Common myeloid progenitor, CD34-positive (primary cell): ENCODE data around the gene DNAJB5. TPM values are rescaled to one million over a fixed set of nuclear protein-coding genes. Genes with fewer than 3 reads are reported as not detected.
A peak's percentile ranks its signal among the peaks of the same experiment; 100 is the strongest.
"Not testable (repeated sequence)": the region's sequence is repeated elsewhere in the genome, so short reads cannot be mapped to it uniquely, and the experiment has no call there.

ENCODE experiments used
- CTCF ChIA-PET: fragments of 350-600 bp; sonication (Branson Sonifier 250); formaldehyde crosslinking; loops from one replicate; lab custom pipeline; 2021; ENCODE audit warnings: antibody characterized with exemption; lab: Charles Lee
- POLR2A ChIA-PET: fragments of 350-600 bp; sonication (Branson Sonifier 250); formaldehyde crosslinking; loops from one replicate; lab custom pipeline; 2021; ENCODE audit warnings: antibody characterized with exemption; lab: Charles Lee
- DNase-seq, 3 donors: peaks; one replicate each; pipeline versions ENCODE4 v3.0.0 to v3.0.0-alpha.2; 2013
- H3K27ac ChIP-seq, 2 experiments: 1 replicate in 1 of 2; 2 replicates in 1 of 2; pipeline ENCODE4 v1.7.0; 2013; ENCODE audit warnings: inconsistent platforms in 2 of 2, low read length in 2 of 2, mild to moderate bottlenecking in 2 of 2, low read depth in 1 of 2, moderate library complexity in 1 of 2; ENCODE audit not compliant: severe bottlenecking in 2 of 2, insufficient read depth in 1 of 2, poor library complexity in 1 of 2
- H3K27me3 ChIP-seq, 5 experiments: replicated peaks in 2 of 5; 1 replicate in 3 of 5; 2 replicates in 2 of 5; pipeline versions ENCODE4 v1.6.1 to v1.7.0; 2013; ENCODE audit warnings: low read length in 4 of 5, mild to moderate bottlenecking in 2 of 5, moderate library complexity in 2 of 5, inconsistent platforms in 1 of 5; ENCODE audit not compliant: insufficient read depth in 5 of 5, control insufficient read depth in 4 of 5
- H3K36me3 ChIP-seq, 4 experiments: 1 replicate in 2 of 4; 2 replicates in 2 of 4; pipeline versions ENCODE4 v1.6.1 to v1.7.0; 2013; ENCODE audit warnings: low read length in 3 of 4, control low read depth in 1 of 4, mild to moderate bottlenecking in 1 of 4; ENCODE audit not compliant: control insufficient read depth in 4 of 4, insufficient read depth in 4 of 4
- H3K4me1 ChIP-seq, 4 experiments: 1 replicate in 3 of 4; 2 replicates in 1 of 4; pipeline versions ENCODE4 v1.6.1 to v1.7.1; 2013; ENCODE audit warnings: low read length in 3 of 4, mild to moderate bottlenecking in 3 of 4, control low read depth in 1 of 4, inconsistent platforms in 1 of 4, moderate library complexity in 1 of 4; ENCODE audit not compliant: control insufficient read depth in 4 of 4, insufficient read depth in 4 of 4; ENCODE audit errors: control extremely low read depth in 1 of 4
- H3K4me3 ChIP-seq, 7 experiments: 1 replicate in 4 of 7; 2 replicates in 3 of 7; pipeline versions ENCODE4 v1.5.1 to v1.7.0; 2013; ENCODE audit warnings: mild to moderate bottlenecking in 7 of 7, low read length in 6 of 7, moderate library complexity in 6 of 7, inconsistent platforms in 2 of 7, low read depth in 2 of 7, control low read depth in 1 of 7; ENCODE audit not compliant: insufficient read depth in 4 of 7, control insufficient read depth in 1 of 7; ENCODE audit errors: extremely low read depth in 1 of 7
- H3K9me3 ChIP-seq, 5 experiments: 1 replicate in 4 of 5; 2 replicates in 1 of 5; pipeline versions ENCODE4 v1.6.1 to v1.7.1; 2013; ENCODE audit warnings: low read length in 4 of 5, mild to moderate bottlenecking in 2 of 5, inconsistent platforms in 1 of 5, low read depth in 1 of 5, moderate library complexity in 1 of 5; ENCODE audit not compliant: control insufficient read depth in 4 of 5, insufficient read depth in 2 of 5; ENCODE audit errors: control extremely low read depth in 1 of 5
- WGBS: methylation state at CpG from one replicate; pipeline ENCODE4 v1.1.5; 2013; ENCODE audit not compliant: insufficient coverage; 5-methylcytosine and 5-hydroxymethylcytosine counted together
- polyA plus RNA-seq: library from polyadenylated mRNA; unstranded; fragments of 120-200 nt; gene quantifications from one replicate; pipeline ENCODE4 v1.2.1, GENCODE V29; 2013

The DNAJB5 gene
- polyA plus RNA-seq: 1.7 TPM

GRCh38 chr9:34989003-34989945 lies at the start of gene DNAJB5:
Gene DNAJB5, plus strand, starts transcription at chr9:34989745. Its CDS starts 886 bp downstream, at chr9:34990631.
- peaks cover 12 to 50% (median 34%) of the 10 kb centered on the region in 4 experiments for H3K4me1 ChIP-seq
- POLR2A ChIA-PET: interaction anchor here (0.7 kb wide), 1 partner anchor 62 kb away, joined by 3 read pairs; no protein-coding TSS in a partner anchor
- no peaks in the 10 kb centered on the region for H3K36me3 ChIP-seq
- no peaks in the 10 kb centered on the region for H3K9me3 ChIP-seq
- H3K4me3 ChIP-seq: peak within 1 kb of the TSS; percentile 42 to 91 (median 78)
- peak; percentile 99 for DNase-seq
- peaks cover 0 to 11% (median 3%) of the 10 kb centered on the region in 5 experiments for H3K27me3 ChIP-seq
- WGBS: 0% methylated on average over 62 of the region's 65 CpGs
- peak within 1 kb of the TSS in 1 of 2 experiments; percentile 74 for H3K27ac ChIP-seq
- CTCF ChIA-PET: interaction anchor here (1.0 to 2.7 kb wide), 3 partner anchors 19 to 90 kb away, joined by 3 to 13 read pairs (median 11); no protein-coding TSS in a partner anchor

DNA sequence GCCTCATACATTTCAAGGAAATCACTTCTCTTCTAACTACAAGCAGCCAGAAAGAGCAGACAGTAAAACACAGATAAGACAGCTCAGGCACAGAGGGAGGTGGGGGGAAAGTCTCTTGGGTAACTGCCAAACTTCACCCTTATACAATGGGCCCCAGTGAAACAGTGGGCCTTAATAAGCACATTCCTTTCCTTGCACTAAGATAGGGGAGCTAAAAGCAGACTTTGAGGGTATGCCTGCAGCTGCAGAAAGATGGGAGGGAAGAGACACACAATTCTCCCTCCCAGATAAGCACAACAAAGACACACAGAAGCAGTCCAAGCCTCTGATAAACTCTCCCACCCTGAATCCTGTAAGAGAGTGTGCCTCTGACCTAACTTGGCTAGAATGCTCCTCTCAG lies 49.6 kb upstream of the DNAJB5 start:
- H3K9me3 ChIP-seq, H3K4me3 ChIP-seq, H3K36me3 ChIP-seq, H3K4me1 ChIP-seq, H3K27me3 ChIP-seq, POLR2A ChIA-PET, H3K27ac ChIP-seq, DNase-seq: not testable (repeated sequence)
- CTCF ChIA-PET: interaction anchor here (1.1 kb wide), 1 partner anchor 9 kb away, joined by 3 read pairs; no protein-coding TSS in a partner anchor

- ChIA-PET POLR2A (interaction anchor here (0.6 kb wide), 1 partner anchor 19 kb away, joined by 3 read pairs; no protein-coding TSS in a partner anchor), CTCF (interaction anchor here (1.1 to 1.2 kb wide), 2 partner anchors 13 to 20 kb away, joined by 3 read pairs; no protein-coding TSS in a partner anchor)
- Histone ChIP-seq H3K27ac (no peak overlapping the region), H3K27me3 (peaks cover 0 to 18% (median 15%) of the 10 kb centered on the region in 5 experiments), H3K36me3 (no peaks in the 10 kb centered on the region), H3K4me3 (no peak overlapping the region), H3K4me1 (no peaks in the 10 kb centered on the region), H3K9me3 (peaks cover 0 to 4% (median 3%) of the 10 kb centered on the region in 5 experiments)
- no peak for DNase-seq
- WGBS: no CpG with 5 or more reads among the region's 2 CpGs
Measured at GRCh38 chr9:34948451-34948850, 41.1 kb upstream of the DNAJB5 start.

DNA sequence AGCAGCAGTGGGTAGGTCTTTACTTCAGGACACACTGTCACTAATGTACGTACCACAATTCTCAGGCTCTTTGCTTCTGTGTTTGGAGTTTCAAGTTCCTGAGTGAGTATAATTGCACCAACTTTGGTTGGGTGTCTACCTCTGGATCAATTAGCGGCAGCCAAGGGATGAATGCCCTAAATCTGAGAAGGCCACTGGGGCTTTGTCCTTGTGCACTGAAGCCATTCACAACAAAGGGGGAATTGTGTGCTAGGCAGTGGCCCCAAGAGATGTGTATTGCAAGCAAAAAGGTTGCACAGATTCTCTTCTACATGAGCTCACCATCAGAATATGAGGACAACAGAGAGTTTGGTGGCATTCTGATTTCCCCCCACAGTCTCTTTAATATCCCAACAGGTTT lies 35.3 kb upstream of the DNAJB5 start:
- no peak overlapping the region for H3K27ac ChIP-seq
- CTCF ChIA-PET: no interaction called here
- H3K9me3 ChIP-seq: peaks cover 0 to 4% (median 3%) of the 10 kb centered on the region in 5 experiments
- H3K27me3 ChIP-seq: peaks cover 10 to 64% (median 38%) of the 10 kb centered on the region in 5 experiments
- no peaks in the 10 kb centered on the region for H3K36me3 ChIP-seq
- POLR2A ChIA-PET: no interaction called here
- no peak for DNase-seq
- no peak overlapping the region for H3K4me3 ChIP-seq
- WGBS: 100% methylated on average over 2 of the region's 2 CpGs
- peaks cover 0 to 10% (median 4%) of the 10 kb centered on the region in 4 experiments for H3K4me1 ChIP-seq

DNA sequence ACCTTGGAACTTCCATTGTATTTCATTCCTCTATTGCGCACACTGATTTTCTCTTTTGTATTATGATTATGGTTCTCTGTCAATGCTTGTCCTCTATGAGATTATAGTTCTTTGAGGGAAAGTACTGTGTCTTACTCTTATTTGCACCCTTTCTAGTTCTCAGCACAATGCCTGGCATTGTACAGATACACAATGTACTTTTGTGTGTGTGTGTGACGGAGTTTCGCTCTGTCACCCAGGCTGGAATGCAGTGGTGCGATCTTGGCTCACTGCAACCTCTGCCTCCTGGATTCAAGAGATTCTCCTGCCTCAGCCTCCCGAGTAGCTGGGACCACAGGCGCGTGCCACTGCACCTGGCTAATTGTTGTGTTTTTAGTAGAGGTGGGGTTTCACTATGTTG lies 33.5 kb upstream of the DNAJB5 start:
- DNase-seq, CTCF ChIA-PET: not testable (repeated sequence)
- 94% methylated on average over 5 of the region's 7 CpGs for WGBS

GRCh38 chr9:34956648-34957047 lies 32.9 kb upstream of the DNAJB5 start:
- WGBS: 100% methylated on average over 1 of the region's 4 CpGs
- POLR2A ChIA-PET: no interaction called here
- CTCF ChIA-PET: no interaction called here
- peaks cover 0 to 10% (median 4%) of the 10 kb centered on the region in 4 experiments for H3K4me1 ChIP-seq
- no peak overlapping the region for H3K27ac ChIP-seq
- H3K4me3 ChIP-seq: no peak overlapping the region
- DNase-seq: no peak
- peaks cover 27 to 84% (median 51%) of the 10 kb centered on the region in 5 experiments for H3K27me3 ChIP-seq
- no peaks in the 10 kb centered on the region for H3K36me3 ChIP-seq
- peaks cover 0 to 4% (median 1%) of the 10 kb centered on the region in 5 experiments for H3K9me3 ChIP-seq

More for the DNA sequence above, 33.5 kb upstream of the DNAJB5 start:
- H3K4me3 ChIP-seq, POLR2A ChIA-PET, H3K27ac ChIP-seq, H3K9me3 ChIP-seq, H3K36me3 ChIP-seq, H3K4me1 ChIP-seq: not testable (repeated sequence)
- peaks cover 22 to 82% (median 54%) of the 10 kb centered on the region in 5 experiments for H3K27me3 ChIP-seq
